Stomach smooth muscle (tissue), 2 donors: ENCODE measurements around the gene GTF3C1.

Experiments
- H3K27ac ChIP-seq: one replicate; pipeline ENCODE4 v1.7.0; 2013; ENCODE audit warnings: mild to moderate bottlenecking, low read length, inconsistent platforms
- H3K27me3 ChIP-seq, 2 donors: one replicate each; pipeline ENCODE4 v1.7.0; 2013; ENCODE audit warnings: low read length in 2 of 2; ENCODE audit not compliant: insufficient read depth in 2 of 2, control insufficient read depth in 1 of 2
- H3K36me3 ChIP-seq, 2 donors: one replicate each; pipeline ENCODE4 v1.7.0; 2013; ENCODE audit warnings: low read length in 2 of 2; ENCODE audit not compliant: control insufficient read depth in 2 of 2, insufficient read depth in 2 of 2
- H3K4me1 ChIP-seq: one replicate; pipeline ENCODE4 v1.7.0; 2013; ENCODE audit warnings: low read length; ENCODE audit not compliant: control insufficient read depth, insufficient read depth
- H3K4me3 ChIP-seq, 2 donors: one replicate each; pipeline ENCODE4 v1.7.0; 2013; ENCODE audit warnings: low read length in 2 of 2
- H3K9ac ChIP-seq, 2 donors: one replicate each; pipeline ENCODE4 v1.7.0; 2013; ENCODE audit warnings: low read length in 2 of 2, mild to moderate bottlenecking in 1 of 2
- H3K9me3 ChIP-seq, 2 donors: one replicate each; pipeline ENCODE4 v1.7.0; 2013; ENCODE audit warnings: low read length in 2 of 2; ENCODE audit not compliant: control insufficient read depth in 2 of 2
- donor health status: healthy.
- donor health status: Pancreatic carcinoma.

The GTF3C1 gene

GRCh38 chr16:27425961-27426360 is 123.8 kb downstream of the GTF3C1 start:
- no peak overlapping the region for H3K9ac ChIP-seq
- H3K4me3 ChIP-seq, result no peak overlapping the region
- no peaks in the 10 kb centered on the region for H3K9me3 ChIP-seq
- H3K27ac ChIP-seq, result no peak overlapping the region
- H3K4me1 ChIP-seq, result no peaks in the 10 kb centered on the region
- H3K36me3 ChIP-seq, result no peaks in the 10 kb centered on the region
- peaks cover 0 to 7% of the 10 kb centered on the region in 2 donors for H3K27me3 ChIP-seq

- no peaks in the 10 kb centered on the region for H3K9me3 ChIP-seq
Measured at GRCh38 chr16:27424772-27425498, 124.8 kb downstream of the GTF3C1 start.

GRCh38 chr16:27421961-27422740 is 127.6 kb downstream of the GTF3C1 start:
- H3K9ac ChIP-seq, result no peak overlapping the region
- no peak overlapping the region for H3K4me3 ChIP-seq
- H3K27ac ChIP-seq, result no peak overlapping the region
- no peaks in the 10 kb centered on the region for H3K27me3 ChIP-seq
- H3K36me3 ChIP-seq, result no peaks in the 10 kb centered on the region
- H3K4me1 ChIP-seq, result no peaks in the 10 kb centered on the region
- no peaks in the 10 kb centered on the region for H3K9me3 ChIP-seq

More at GRCh38 chr16:27424772-27425498, 124.8 kb downstream of the GTF3C1 start:
- no peaks in the 10 kb centered on the region for H3K36me3 ChIP-seq
- H3K9ac ChIP-seq, result no peak overlapping the region
- no peak overlapping the region for H3K4me3 ChIP-seq
- peaks cover 0 to 7% of the 10 kb centered on the region in 2 donors for H3K27me3 ChIP-seq
- no peaks in the 10 kb centered on the region for H3K4me1 ChIP-seq
- no peak overlapping the region for H3K27ac ChIP-seq

GRCh38 chr16:27417047-27417671 is 132.6 kb downstream of the GTF3C1 start:
- H3K27ac ChIP-seq, result no peak overlapping the region
- H3K4me3 ChIP-seq, result no peak overlapping the region
- H3K4me1 ChIP-seq, result no peaks in the 10 kb centered on the region
- no peaks in the 10 kb centered on the region for H3K36me3 ChIP-seq
- H3K27me3 ChIP-seq, result no peaks in the 10 kb centered on the region
- no peaks in the 10 kb centered on the region for H3K9me3 ChIP-seq
- H3K9ac ChIP-seq, result no peak overlapping the region

- no peak overlapping the region for H3K4me3 ChIP-seq
- no peaks in the 10 kb centered on the region for H3K36me3 ChIP-seq
- no peaks in the 10 kb centered on the region for H3K4me1 ChIP-seq
- H3K27me3 ChIP-seq, result no peaks in the 10 kb centered on the region
- H3K27ac ChIP-seq, result no peak overlapping the region
- H3K9ac ChIP-seq, result no peak overlapping the region
- no peaks in the 10 kb centered on the region for H3K9me3 ChIP-seq
Measured at GRCh38 chr16:27414788-27415431, 134.8 kb downstream of the GTF3C1 start.

GRCh38 chr16:27413956-27414355 is 135.8 kb downstream of the GTF3C1 start:
- H3K27ac ChIP-seq, result no peak overlapping the region
- H3K9me3 ChIP-seq, result no peaks in the 10 kb centered on the region
- no peaks in the 10 kb centered on the region for H3K27me3 ChIP-seq
- no peaks in the 10 kb centered on the region for H3K36me3 ChIP-seq
- H3K9ac ChIP-seq, result no peak overlapping the region
- no peaks in the 10 kb centered on the region for H3K4me1 ChIP-seq
- no peak overlapping the region for H3K4me3 ChIP-seq

GRCh38 chr16:27410761-27411160 is 139.0 kb downstream of the GTF3C1 start:
- Histone ChIP-seq H3K9me3 (peaks cover 0 to 6% of the 10 kb centered on the region in 2 donors), H3K27me3 (peaks cover 2 to 5% of the 10 kb centered on the region in 2 donors), H3K27ac (no peak overlapping the region), H3K9ac (no peak overlapping the region), H3K4me1 (no peaks in the 10 kb centered on the region), H3K4me3 (no peak overlapping the region), H3K36me3 (no peaks in the 10 kb centered on the region)
